Esophagus squamous epithelium (tissue), 4 donors: ENCODE measurements around the gene TMEM87B.

Experiments
- POLR2A ChIP-seq, 4 donors: fragments of 450-650 bp; IDR thresholded peaks; one replicate each; pipeline ENCODE4 v1.6.1; 2017; ENCODE audit warnings: antibody characterized with exemption in 4 of 4, mild to moderate bottlenecking in 4 of 4, moderate library complexity in 3 of 4
- TF ChIP-seq, protein P1 (sequence below), 6 experiments: fragments of 450-650 bp in 4 of 6; fragments of 200-600 bp in 2 of 6; sonication (generic) in 2 of 6; IDR thresholded peaks; one replicate each; pipeline ENCODE4 v1.5.1; 2016 to 2019; ENCODE audit warnings: antibody characterized with exemption in 6 of 6, mild to moderate bottlenecking in 4 of 6, moderate library complexity in 4 of 6

GRCh38 chr2:112007493-112007892 is 47.6 kb upstream of the TMEM87B start:
- TF ChIP-seq, protein P1, sequence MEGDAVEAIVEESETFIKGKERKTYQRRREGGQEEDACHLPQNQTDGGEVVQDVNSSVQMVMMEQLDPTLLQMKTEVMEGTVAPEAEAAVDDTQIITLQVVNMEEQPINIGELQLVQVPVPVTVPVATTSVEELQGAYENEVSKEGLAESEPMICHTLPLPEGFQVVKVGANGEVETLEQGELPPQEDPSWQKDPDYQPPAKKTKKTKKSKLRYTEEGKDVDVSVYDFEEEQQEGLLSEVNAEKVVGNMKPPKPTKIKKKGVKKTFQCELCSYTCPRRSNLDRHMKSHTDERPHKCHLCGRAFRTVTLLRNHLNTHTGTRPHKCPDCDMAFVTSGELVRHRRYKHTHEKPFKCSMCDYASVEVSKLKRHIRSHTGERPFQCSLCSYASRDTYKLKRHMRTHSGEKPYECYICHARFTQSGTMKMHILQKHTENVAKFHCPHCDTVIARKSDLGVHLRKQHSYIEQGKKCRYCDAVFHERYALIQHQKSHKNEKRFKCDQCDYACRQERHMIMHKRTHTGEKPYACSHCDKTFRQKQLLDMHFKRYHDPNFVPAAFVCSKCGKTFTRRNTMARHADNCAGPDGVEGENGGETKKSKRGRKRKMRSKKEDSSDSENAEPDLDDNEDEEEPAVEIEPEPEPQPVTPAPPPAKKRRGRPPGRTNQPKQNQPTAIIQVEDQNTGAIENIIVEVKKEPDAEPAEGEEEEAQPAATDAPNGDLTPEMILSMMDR (IDR thresholded peaks at IDR 0.05) = no peak
- no peak for TF ChIP-seq POLR2A (IDR thresholded peaks at IDR 0.05)
